Activated CD4-positive, alpha-beta T cell treated with anti-CD3 and anti-CD28 coated beads for 24 hours (primary cell): ENCODE data around the gene SLCO1B3.

Experiments used
- DNase-seq, 2 donors: peaks; one replicate each; pipeline ENCODE4 v3.0.0-alpha.2; 2020; ENCODE audit warnings: low read depth in 2 of 2

Gene SLCO1B3

DNA sequence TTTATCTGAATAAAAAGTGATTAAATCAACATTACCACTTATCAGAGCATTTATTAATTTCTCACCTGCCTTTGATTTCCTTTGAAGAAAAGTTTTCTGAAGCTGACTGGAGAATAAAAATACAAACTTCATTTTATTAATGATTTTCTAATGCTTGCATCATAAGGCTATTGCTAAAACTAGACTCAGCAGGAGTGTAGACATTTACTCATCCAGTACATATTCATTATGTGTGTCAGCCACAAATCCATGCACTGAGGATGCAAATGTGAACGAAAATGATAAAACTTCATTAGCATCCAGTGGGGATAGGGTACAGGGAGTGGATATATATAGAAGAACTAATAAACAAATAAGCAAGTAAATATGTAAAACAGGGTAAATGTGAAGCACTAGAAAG lies 74.6 kb downstream of the SLCO1B3 start:
- no peak for DNase-seq

DNA sequence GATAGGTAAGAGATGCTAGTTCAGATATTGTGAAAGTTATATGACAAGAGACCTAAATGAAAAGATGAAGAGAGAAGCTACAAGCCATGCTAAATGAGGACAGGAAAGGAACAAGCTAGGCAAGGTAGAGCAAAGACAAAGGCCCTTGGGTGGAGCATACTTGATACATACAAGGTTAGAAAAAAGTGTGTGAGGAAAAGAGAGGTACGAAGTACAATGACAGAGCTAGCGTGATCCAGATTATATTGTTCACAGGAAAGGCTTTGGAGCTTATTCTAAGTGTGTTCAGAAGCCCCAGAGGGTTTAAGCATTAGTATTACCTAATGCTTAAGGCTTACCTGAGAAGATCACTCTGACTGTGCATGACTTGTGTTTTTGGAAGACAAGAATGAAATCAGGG lies 75.0 kb downstream of the SLCO1B3 start:
- DNase-seq, result no peak

DNA sequence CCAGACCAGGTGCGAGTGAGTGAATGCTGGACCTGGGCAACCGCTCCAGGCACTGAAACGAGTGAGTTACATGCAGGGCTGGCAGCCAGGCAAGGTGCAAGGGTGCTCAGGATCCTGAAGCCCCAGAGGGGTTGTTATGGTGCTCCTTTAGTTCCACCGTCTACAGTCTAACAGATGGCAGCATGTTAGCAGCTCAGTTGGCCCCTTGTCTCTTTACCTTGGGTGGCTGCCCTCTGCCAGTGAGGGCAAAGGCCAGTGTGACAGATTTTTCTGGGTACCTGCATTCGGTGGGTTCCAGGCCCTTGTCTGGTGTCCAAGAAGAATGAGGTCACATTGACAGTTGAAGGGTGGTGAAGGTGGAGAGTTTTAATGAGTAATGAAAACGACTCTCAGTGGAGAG lies 106.8 kb downstream of the SLCO1B3 start:
- no peak for DNase-seq

DNA sequence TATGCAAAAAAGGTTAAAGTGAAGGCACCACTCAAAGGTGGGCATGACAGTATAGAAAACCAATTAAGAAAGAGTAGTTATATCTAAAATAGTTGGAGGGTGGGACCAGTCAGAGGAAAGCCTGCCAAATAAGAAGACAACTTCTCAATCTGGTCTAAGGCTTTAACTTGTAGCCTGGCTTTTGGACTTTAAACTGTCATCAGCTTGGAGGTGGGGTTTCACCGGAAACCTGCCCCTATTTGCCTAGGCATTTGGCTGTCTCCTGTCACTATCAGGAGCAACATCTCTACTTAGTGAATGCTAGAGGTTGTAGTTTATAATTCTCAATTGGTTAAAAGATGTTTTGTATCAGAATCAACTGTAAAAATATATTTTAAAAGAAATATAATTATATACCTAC lies 107.3 kb downstream of the SLCO1B3 start:
- DNase-seq, result no peak

DNA sequence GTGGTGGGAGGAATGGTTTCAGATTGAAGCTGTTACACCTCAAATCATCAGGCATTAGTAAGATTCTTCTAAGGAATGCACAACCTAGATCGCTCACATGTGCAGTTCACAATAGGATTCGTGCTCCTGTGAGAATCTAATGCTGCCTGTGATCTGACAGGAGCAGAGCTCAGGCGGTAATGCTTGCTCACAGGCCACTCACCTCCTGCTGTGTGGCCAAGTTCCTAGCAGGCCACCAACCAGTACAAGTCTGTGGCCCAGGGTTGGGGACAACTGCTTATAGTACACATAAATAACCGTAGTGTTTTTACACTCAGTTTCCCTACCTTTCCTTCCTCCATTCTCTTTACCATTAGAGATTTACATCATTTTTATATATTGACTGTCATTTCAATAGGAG lies 121.4 kb downstream of the SLCO1B3 start:
- no peak for DNase-seq

DNA sequence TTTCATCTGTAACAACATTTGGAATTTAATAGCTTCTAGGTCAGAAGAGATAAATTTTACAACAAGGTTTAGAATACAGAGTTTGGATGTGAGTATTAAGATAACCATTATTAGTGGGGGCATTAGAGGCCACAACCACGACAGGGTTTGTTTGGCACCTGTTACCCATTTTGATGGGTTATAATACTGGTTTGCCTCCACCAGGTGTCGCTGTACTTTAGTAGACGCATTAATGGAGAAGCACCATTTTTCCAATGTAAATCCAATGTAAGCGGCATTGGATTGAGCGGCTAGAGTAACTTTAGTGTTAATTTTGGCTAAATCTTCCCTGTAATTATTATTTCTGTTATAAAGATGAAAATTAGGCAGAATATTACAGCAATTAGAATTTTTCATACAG lies 136.2 kb downstream of the SLCO1B3 start:
- no peak for DNase-seq

DNA sequence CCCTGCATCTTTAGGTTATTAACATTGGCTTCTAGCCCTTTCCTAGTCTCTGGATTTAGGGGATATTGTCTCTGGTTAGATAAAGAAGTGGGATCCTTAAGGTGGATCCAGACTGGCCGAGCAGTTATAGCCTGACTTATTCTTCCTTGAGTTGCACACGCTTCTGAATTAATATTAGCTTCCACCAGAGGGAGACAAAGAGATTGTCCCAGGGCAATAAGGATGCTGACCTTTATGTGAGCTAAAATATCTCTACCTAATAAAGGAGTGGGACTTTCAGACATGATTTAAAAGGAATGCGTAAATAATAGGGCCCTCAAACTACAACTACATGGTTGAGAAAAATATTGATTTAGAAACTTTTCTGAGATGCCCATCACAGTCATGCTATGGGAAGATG lies 139.7 kb downstream of the SLCO1B3 start:
- DNase-seq, result no peak

DNA sequence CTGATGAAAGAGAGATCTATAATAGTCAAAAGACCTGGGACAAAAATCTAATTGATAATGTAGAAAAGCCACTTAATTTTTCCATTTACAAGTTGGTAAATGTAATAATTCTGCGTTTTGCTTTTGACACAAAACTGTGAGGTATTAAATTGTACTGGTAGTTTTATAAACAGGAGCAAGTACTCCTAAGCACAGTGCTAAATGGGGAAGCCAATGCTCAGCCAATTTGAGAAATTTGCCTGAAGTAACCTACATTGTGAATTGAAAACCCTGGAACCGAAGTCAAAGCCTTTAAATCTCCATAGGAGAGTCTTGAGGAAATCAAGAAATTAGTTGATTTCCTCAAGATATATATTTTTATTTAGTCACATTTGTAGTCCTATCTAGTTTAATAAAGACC lies 152.8 kb downstream of the SLCO1B3 start:
- no peak for DNase-seq

DNA sequence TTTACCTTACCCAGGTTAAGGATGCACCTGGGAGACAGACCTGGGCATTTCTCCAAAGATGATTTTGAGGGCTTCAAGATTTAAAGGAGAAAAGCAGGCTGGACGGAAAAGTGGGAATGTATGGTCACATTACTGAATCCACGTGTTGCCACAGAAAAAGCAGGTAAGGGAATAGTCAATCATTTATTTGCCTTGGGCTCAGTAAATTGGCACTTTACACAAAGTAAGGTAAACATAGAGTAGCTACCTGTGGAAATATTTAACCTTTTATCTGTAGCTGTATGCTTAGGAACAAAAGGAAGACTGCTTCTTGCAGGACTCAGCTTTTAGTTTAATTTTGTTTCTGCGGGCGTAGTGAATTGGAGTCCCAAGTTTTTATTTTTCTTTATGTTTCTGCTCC lies 153.3 kb downstream of the SLCO1B3 start:
- no peak for DNase-seq
